ENCODE measurements around the gene HDLBP.

HDLBP gene

GRCh38 chr2:241352227-241352626, 36.8 kb upstream of the HDLBP start:
- no peak for DNase-seq (ENCODE audit: low read depth)
- H3K4me3 ChIP-seq (ENCODE audit: low read depth, low read length): no peak overlapping the region
- TF ChIP-seq MAX (IDR thresholded peaks at IDR 0.05; ENCODE audit: low read depth, low read length) (no peak), MYC (IDR thresholded peaks at IDR 0.05; ENCODE audit: low read depth, low read length) (no peak), POLR2A (IDR thresholded peaks at IDR 0.05; ENCODE audit: extremely low read depth, insufficient read length) (no peak), CTCF (IDR thresholded peaks at IDR 0.05; ENCODE audit: low read depth, low read length) (no peak)

DNA sequence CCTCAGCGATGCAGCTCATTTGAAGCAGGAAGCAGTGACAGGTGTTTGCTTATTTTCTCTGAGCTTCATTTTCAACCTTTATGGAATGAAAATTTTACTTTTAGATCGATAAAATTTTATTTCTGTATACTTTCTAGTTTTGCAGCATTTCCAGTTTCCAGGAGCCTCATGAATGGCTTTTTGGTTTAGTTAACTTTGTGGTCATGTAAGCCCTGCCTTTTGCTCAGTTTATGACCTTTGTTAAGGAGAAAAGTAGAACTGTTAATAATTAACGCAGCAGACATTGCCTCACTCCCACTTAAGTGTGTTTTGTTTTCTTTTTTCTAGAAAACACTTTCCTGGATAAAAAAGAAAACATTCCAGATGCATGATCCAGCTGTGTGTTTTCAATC, 36.2 kb upstream of the HDLBP start:
- DNase-seq (ENCODE audit: low read depth): no peak
- no peak overlapping the region for H3K4me3 ChIP-seq (ENCODE audit: low read depth, low read length)
- TF ChIP-seq MYC (IDR thresholded peaks at IDR 0.05; ENCODE audit: low read depth, low read length): no peak
- TF ChIP-seq CTCF (IDR thresholded peaks at IDR 0.05; ENCODE audit: low read depth, low read length): no peak
- no peak for TF ChIP-seq POLR2A (IDR thresholded peaks at IDR 0.05; ENCODE audit: extremely low read depth, insufficient read length)
- no peak for TF ChIP-seq MAX (IDR thresholded peaks at IDR 0.05; ENCODE audit: low read depth, low read length)

- H3K4me3 ChIP-seq (ENCODE audit: low read depth, low read length): no peak overlapping the region
- DNase-seq (ENCODE audit: low read depth): no peak
- no peak for TF ChIP-seq CTCF (IDR thresholded peaks at IDR 0.05; ENCODE audit: low read depth, low read length)
- no peak for TF ChIP-seq MYC (IDR thresholded peaks at IDR 0.05; ENCODE audit: low read depth, low read length)
- no peak for TF ChIP-seq MAX (IDR thresholded peaks at IDR 0.05; ENCODE audit: low read depth, low read length)
These were observed 35.6 kb upstream of the HDLBP start for GRCh38 chr2:241350878-241351639.

GRCh38 chr2:241350530-241350877, 35.0 kb upstream of the HDLBP start:
- no peak for TF ChIP-seq POLR2A (IDR thresholded peaks at IDR 0.05; ENCODE audit: extremely low read depth, insufficient read length)
- no peak for TF ChIP-seq MAX (IDR thresholded peaks at IDR 0.05; ENCODE audit: low read depth, low read length)
- no peak for TF ChIP-seq MYC (IDR thresholded peaks at IDR 0.05; ENCODE audit: low read depth, low read length)
- TF ChIP-seq CTCF (IDR thresholded peaks at IDR 0.05; ENCODE audit: low read depth, low read length): no peak
- no peak for DNase-seq (ENCODE audit: low read depth)
- no peak overlapping the region for H3K4me3 ChIP-seq (ENCODE audit: low read depth, low read length)

GRCh38 chr2:241349941-241350340, 34.5 kb upstream of the HDLBP start:
- TF ChIP-seq MYC (IDR thresholded peaks at IDR 0.05; ENCODE audit: low read depth, low read length): no peak
- TF ChIP-seq CTCF (IDR thresholded peaks at IDR 0.05; ENCODE audit: low read depth, low read length): no peak
- no peak for TF ChIP-seq MAX (IDR thresholded peaks at IDR 0.05; ENCODE audit: low read depth, low read length)
- TF ChIP-seq POLR2A (IDR thresholded peaks at IDR 0.05; ENCODE audit: extremely low read depth, insufficient read length): no peak
- H3K4me3 ChIP-seq (ENCODE audit: low read depth, low read length): no peak overlapping the region
- DNase-seq (ENCODE audit: low read depth): no peak

Measured in NB4 (cell line).